ENCODE results near the gene HIGD1A.

HIGD1A gene

DNA sequence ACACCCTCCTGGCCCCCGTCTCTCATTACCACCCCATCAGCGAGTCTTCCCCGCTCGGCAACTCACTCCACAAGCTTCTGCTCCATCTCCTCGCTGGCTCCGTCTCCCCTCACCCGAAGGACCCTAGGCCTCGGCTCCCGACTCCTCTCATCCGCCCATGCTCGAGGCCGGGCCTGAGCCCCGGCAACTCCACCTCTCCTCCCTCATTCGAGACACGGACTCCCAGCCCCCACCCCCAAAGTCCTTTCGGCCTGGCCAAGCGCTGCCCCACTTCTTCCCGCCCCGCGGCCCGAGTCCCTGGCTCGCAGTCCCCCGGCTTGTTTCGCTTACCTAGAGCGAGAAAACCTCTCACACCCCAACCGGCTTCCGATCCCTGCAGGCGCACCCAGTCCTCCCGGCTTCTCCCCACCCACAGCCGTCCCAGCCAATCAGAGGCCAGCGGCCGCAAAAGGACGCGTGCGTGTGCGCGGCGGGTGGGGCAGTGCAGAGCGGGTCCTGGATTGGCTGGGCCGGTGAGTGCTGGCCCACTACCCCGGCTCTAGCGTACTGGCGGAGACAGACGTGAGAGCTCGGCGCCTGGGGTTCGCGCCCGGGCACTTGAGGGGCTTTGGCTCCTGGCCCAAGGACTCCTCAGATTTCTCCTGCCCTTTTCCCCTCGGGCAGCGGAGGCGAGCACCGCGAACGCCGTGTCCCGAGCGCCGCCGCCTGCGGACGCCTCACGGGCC, at the start of gene HIGD1A:
Gene HIGD1A (minus strand): TSS at position 385 of the 725 bp plus-strand sequence. CDS start 10,237 bp downstream, outside the sequence.
- DNase-seq = peak; percentile 89

DNA sequence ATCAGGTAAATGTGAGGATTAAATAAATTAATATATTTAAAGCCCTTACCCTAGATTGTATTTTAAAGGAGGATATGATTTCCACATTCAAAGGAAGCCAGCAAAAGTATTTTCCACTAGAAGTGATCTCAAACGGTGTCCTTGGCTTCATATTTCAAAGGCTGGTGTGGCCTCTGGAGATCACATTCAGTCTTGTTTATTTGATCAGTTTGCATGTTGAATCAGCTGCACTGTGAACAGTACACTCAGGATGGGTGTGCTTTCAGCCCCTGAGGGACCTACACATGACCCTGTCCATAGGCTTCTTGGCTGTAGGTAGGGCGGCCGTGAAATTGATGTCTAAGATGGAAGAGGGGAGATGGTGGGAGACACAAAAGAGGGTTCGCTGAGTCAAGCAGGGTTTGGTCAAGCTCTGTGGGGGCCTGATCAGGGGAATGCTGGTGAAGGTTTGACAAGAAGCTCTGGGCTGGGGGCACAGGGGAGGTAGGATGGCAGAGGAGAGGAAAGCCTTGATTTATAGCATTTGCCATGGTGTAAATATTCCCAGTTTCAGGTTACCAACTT, 49.5 kb upstream of the HIGD1A start:
- DNase-seq = peak; percentile 90

DNA sequence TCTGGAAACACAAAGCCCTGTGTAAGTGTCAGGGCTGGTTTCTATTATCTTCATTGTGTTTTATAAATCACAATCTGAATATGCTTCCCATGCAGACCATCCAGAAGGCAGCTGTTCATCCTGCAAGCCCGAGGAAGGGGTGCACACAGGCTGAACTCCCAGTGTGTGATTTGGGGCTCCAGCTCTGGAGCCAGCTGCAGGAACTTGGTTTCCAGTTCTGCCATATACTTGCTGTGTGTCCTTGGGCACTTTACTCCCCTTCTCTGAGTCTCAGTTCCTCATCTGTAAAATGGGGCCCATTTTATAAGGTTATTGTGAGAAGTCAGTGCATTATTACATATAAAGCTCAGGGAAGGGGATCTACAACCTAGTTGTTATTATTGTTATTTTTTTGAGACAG, 48.8 kb upstream of the HIGD1A start:
- no peak for DNase-seq

DNA sequence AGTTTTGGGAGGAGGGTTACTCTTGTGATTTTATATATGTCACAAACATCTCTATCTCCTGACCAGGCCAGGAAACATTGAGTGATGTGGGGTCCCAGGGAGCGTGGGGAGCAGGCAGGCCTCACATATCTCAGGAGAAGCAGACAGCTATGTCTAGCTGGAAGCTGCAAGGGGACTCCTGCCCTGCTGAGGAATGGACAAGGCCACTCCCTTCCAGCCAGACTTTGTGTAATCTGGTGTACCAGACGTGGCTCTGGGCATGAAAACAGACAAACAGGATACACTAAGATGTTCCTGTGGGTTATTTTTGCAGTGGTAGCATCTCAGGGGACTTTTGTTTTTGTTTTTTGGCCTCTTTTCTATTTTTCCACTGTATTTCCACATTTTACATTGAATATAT, 48.2 kb upstream of the HIGD1A start:
- DNase-seq = no peak

DNA sequence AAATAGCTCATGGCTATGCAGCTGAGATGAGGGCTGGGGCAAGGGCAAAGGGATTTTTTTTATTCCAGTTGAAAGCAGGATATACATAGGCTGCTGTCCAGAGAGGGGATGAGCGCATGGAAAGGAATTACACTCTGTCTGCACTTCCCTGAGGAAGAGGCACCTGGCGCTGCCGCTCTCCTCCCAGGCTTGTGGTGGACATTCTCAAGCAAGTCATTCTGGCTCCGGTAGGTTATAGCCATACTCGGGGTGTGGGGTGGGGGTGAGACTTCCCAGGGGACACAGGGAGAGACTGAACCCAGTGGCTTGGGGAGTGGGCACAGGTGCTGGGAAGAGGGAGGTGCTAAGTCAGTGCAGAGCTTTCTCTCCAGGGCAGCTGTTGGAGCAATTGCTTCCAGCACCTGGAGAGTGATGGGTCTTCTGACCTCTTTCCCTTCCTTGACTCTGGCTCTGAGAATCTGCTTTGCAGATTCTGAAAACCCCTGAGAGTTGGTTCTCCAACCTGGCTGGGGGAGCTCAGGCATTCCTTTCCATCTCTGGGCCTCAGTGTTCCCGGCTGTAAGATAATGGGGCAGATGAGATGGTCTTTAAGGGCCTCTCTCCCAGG, 47.0 kb upstream of the HIGD1A start:
- DNase-seq = no peak

DNA sequence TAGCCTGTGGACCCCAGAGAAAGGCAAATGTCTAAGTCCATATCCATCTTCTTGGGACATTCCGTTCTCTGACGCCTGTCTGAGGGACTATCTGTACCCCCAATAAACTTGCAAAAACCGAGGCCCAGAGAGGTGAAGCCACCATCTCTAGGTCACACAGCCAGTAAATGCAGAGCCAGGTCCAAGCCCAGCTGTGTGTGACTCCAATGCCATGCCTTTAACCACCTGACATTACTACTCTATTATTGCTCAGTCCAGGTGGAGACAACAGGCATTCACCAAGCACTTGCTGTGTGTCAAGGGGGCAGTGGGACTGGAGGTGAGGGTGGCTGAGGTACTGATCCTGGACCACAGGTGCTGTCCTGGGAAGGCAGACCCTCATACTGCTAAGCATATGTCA, 46.0 kb upstream of the HIGD1A start:
- DNase-seq = no peak

DNA sequence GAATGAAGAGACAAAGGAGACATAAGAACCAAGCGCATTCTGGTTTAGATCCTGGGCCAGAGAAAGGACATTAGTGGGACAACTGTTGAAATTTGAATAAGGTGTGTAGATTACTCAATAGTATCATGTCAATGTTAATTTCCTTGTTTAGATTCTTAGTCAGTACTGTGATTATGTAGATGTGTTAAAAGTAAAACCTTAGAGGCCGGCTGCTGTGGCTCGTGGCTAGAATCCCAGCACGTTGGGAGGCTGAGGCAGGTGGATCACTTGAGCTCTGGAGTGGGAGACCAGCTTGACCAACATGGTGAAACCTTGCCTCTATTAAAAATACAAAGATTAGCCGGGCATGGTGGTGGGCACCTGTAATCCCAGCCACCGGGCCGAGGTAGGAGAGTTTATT, 44.7 kb upstream of the HIGD1A start:
- DNase-seq = no peak

DNA sequence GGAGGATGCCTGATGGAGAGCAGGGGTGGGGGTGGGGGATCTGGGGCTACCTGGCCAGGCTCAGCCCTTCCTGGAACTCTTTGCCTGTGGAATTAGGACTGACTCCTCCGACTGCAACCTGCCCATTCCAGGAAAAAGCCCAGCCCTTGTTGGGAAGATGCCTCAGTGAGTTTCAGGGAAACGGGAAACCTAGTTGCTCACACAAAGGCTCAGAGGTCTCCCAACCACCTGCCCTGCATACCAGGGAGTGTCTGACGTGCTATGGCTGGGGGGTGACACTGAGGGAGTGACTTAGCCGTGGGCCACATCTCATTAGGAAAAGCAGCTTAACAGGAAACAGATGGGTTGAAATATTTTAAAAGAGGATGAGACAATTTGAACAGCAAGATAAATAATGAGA, 43.4 kb upstream of the HIGD1A start:
- DNase-seq = no peak

DNA sequence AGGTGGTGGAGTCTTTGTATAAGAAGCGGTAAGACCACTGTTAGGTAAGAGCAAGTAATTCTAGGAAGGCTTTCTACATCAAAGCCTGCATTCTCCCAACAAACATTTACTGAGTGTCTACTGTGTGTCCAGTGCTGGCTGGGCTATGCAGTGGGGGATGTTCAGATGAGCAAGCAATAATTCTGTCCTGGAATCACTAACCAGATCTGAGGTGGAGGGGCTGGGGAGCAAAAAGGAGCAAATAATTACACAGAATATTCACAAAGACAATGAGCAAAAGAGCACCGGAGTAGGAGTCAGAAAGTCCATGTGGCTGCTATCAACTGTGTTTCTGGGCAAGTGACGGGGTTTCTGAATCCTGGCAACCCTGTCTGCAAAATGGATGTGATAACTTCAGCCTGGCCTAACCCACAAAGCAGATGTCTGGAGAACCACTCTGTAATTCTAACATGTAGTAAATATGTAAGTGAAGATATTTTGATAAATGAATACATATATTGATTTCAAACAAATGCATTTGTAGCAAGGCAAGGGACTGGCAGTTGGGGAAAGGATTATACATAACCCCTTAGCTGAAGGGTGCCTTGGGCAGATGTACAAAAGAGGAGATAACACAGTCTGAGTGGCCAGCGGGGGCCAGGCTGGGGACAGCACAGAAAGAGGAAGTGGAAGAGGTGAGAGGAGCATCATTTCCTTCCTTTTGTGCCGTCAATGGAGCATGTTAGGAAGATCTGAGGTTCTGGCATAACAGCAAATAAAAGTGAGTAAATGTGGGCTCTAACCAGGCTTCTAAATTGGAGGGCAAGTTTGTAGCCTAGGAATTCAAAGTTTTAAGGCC, 42.6 kb upstream of the HIGD1A start:
- DNase-seq = no peak

DNA sequence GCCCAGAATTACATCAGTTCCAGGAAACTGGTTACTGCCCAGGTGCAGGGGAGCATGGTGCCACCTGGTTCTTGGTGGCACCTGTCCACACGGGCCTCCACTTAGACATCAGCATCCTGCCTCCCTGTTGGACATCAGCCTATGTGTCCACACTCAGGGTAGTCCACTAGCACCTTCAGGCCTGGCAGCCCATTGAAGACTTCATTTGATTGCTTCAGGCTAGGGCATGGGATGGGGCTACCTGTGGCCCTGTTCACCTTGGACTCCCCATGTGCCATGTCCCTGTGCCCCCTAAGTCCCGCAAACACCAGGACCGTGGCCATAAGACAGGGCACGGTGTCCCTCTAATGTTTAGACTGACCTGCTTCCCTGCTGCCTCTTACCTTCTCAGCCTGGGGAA, 40.5 kb upstream of the HIGD1A start:
- DNase-seq = no peak

DNA sequence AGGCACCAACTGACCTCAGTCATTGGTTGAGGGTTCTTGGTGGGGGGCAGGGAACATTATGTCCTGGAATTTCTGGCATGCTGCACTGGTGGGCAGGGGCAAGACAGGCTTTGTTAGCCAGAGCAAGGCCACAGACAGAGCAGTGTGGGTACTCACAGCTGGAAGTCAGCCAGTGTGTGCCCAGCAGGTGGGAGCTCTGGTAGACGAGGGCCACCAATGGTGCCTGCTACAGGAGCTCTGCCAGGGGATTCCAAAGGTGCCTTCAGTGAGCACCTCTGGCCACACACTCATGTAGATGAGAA, 40.1 kb upstream of the HIGD1A start:
- DNase-seq = no peak

DNA sequence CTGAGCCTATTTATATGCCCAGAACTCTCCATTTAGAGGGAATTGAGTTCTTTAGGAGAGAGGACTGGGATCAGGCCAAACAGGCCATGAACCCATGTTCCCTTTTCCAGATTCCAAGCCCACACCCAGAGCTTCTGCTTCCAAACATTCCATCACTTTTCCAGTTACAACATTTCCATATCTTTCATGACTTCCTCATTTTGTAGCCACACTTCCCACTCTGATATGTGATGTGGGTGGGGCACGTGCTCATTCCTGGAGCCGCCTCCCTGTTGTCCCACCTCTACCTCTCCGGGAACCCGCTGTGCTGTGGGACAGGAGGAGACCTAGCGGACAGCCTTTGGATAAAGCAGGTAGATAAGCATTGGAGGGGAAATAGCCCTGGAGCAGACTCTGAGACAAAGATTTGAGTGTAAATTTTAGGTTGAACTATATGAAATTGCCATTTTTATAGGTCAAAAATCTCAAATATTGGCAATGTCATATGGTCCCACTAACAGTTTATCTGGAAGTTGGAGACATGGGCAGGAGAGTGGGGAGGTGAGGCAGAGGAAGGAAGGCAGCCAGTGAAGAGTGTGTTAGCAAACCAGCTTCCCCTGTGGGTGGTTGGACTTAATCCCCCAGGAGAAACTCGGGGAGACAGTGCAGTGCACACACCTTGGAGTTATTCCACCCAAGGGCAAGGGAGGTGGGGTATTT, 39.6 kb upstream of the HIGD1A start:
- DNase-seq = no peak

DNA sequence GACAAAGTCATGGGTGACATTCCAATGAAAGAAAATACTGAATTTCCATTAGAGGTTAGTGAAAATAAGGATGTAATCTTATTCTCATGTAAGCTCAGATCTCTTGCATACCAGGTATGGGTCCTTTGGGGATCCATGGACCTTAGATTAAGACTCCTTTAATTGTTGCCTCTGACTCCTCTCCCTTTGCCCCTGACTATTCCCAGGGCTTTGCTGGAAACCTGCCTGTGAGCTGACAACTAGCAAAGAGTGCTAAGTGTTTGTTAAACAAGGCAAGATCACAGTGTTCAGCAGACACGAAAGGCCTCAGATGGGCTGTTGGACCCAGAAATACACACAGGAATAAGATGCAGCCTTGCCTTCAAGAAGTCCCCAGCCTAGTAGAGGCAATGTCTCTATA, 37.0 kb upstream of the HIGD1A start:
- no peak for DNase-seq

DNA sequence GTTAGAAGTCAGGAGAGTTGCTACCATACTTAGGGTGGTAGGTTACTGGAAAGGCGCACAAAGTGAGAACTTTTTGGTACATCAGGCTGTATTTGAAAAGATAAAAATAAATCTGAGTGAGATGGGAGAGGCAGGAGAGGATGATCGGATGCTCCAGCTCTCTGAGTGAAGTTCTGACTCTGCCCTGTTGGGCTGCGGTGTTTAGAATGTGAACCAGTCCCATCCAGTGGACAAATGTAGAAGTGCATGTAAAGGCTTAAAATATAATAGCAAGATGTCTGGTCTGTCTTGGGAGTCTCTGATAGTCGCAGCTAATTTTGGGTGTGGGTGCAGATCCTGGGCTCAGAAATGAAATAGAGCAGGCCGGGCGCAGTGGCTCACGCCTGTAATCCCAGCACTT, 35.3 kb upstream of the HIGD1A start:
- peak; percentile 31 for DNase-seq

DNA sequence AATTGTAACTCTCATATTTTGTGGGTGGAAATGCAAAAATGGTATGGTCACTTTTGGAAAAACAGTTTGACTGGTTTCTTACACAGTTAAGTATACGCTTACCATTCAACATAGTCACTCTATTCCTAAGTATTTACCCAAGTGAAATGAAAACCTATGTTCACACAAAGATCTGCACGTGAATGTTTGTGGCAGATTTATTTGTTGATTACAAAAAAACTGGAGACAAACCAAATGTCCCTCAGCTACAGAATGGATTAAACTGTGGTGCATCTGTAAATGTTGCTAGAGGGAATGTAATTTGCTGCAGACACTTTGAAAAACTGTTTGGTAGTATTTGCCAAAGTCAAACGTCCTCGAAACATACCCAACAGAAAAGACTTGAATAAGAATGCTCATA, 34.3 kb upstream of the HIGD1A start:
- no peak for DNase-seq

DNA sequence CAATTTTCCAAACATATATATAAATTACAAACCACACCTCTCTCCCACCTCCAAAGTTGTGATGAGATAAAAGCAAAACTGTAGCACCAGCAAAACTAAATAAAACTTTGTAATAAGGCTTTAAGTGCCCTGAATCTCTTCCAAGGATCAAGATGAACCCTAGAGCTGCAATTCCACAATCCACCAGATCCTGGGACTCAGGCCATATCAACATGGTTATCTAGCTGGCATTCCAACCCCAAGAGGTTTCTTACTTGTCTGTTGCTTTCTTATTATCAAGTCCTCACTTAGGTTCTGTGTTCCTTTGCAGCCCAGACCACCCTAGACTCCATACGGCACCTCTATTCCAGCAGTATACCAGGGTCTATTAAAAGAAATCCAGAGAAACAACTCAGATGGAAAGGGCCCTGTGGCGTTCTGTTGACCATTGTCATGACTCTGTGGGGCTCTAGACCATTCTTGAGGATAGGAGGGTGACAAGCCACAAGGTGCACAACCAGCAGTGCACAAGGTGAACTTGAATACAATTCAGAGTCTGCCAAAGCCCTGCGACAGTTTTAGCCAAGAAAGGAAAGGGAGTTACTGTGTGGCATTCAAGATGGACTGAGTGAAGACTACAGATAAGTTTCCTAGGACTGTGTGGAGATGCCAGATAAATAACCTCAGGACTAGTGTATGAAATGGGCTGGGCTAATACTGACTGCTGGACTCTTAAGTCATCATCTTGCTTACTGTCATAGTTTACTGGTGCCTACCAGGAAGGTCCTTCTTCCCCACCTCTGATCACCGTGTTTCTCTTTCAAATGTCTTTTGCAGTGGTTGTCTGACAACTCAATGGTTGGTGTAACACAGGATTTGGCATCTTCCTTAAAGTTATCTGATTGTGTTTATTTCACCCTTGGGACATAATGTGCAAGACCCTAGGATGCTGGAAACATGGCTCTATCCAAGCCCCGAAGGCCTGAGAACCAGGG, 32.1 kb upstream of the HIGD1A start:
- no peak for DNase-seq

DNA sequence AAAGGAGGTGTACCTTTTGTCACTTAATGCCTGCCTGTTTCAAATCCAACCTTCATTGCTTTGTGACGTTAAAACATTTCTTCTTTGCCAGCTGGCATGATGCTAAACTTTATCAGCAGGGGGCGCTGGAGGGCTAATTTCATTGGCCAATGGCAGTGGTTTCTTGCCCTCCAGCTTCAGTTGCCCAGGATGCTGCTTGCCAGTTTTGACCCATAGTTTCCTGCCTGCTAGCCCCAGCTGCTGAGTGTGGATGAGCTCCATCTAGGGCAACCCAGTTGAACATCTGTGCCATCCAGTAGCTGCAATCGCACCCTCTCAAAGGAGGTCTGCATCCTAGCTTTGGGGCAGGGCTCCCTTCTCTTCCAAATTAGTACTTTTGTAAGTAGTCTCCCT, 27.0 kb upstream of the HIGD1A start:
- DNase-seq = peak; percentile 68

DNA sequence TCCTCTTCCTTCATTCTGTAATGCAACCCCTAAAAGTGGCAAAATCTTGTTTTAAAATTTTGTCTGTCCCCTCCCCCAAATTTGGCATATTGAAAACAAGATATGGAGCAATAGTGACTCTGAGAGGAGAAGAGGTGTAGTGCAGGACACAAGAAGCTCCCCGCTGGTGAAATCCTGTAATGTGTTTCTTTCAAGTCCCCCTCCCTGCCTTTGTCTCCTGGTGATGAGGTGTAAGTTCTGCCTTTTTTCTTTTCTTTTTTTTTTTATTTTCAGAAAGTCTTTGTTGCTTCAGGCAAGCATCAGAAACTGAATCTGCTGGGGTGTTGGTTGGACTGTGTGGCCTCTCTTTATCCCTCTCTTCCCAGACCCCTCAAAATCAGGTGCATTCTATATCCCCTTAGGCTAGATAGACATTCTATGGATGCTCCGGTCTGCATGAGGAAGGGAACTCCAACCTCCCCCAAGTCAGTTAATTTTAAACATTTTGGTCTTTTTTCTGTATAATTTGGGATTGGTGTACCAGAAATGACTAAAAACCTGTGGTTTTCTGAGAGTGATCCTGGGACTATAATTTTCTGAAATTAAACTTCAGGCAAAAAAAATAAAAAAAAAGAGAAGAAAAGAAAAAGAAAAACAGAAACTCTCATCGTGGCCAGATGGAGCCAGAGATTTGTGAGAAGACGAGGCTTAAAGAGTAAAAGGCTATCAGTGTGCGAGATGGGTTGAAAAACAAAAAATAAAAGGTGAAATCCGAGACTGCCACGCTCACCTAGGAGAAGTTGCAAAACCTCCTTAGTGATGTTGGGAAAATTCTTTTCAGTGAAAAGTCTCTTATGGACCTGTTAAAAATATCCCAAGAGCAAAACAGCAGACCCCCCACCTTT, 26.4 kb upstream of the HIGD1A start:
- peak; percentile 35 for DNase-seq

DNA sequence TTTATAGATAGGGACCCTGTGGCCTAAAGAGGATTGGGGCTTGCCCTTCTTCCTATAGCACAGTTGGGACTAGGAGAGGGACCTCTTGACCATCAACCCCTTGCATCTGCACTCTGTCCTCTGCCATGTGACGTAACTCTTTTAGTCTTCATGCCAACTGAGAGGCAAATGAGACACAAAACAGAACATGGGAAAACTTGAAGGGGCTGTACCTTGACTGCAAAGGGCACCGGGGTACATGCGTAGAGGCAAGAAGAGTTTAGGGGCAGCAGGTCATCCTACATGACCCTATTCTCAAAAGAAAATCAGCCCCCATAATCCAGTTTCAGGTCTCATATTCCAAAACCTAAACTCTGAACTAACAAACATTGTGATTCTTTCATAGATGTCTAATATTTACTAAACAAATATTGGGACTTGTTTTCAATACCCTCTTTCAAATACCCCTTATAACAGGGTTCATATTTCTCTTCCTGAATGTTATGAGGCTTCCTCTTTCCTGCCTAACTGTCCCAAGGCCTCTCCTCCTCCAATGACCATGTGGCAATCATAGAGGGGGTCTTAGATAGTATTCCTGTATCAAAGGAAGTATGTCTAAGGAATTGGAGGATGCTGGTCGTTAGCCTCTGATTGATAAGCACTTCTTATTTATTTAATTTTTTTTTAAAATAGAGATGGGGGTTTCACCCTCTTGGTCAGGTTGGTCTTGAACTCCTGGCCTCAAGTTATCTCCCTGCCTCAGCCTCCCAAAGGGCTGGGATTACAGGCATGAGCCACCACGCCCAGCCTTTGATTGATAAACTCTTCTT, 25.5 kb upstream of the HIGD1A start:
- no peak for DNase-seq

DNA sequence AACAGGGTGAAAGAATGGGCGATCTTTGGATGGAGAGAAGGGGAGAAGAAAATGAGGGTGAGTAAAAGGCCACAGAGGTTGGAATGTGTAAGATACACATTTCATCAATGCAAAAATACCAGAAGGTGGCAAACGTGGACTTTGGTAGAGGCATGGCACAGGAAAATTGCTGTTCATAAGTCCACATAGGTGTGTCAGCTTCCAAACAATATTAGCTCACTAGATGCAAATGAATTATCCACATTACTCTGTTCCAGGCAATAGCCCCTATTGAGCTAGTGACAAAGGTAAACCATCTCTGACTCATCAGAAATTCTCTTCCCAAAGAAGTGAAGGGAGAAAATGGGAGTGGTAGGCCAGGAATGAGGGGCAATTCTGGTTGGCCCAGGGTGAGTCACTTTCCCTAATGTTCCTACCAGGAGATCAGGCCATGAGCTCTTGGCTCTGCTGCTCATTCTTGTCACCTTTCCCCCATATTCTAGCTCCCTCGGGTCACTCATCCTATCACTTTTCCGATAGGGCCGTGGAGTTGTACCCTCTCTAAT, 24.9 kb upstream of the HIGD1A start:
- no peak for DNase-seq

All from NCI-H2029 treated with DMSO at 0.1 percent for 48 hours (cell line).